ENCODE measurements around the gene NLRP11.

The NLRP11 gene

GRCh38 chr19:55831846-55832245 lies at the start of gene NLRP11:
NLRP11 (minus strand) TSS chr19:55831999; CDS start chr19:55818174, 13,825 bp downstream.
- no peak for DNase-seq

DNA sequence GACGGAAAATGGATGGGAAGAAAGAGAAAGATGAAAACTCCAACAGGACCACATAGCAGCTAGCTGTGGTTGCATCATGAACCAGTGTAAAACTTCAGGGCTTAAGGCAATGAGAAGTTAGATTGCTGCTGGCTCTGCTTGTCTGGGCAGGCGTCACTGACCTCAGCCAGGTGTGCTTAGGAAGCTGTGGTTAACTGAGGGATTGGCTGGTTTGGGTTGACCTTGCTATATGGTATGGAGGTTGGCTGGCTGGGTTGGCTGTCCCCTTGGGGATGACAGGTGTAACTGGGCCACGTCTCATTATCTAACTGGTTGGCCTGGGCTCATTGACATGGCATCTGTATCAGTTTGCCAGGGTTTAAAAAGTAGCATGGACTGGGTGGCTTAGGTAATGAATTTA lies 45.4 kb upstream of the NLRP11 start:
- DNase-seq: no peak

DNA sequence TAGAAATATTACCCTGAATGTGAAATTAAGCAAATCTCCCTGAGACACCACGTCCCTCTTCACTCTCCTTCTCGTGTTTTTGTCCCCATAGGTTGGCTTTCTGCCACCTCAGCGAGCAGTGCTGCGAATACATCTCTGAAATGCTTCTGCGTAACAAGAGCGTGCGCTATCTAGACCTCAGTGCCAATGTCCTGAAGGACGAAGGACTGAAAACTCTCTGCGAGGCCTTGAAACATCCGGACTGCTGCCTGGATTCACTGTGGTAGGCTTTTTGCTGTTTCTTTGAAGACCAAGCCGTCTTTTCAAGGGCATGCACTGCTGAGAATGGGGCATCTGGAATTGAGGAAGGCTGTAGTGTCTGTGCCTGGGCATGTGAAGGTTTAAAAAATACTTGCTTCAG lies 38.9 kb upstream of the NLRP11 start:
- DNase-seq: no peak

DNA sequence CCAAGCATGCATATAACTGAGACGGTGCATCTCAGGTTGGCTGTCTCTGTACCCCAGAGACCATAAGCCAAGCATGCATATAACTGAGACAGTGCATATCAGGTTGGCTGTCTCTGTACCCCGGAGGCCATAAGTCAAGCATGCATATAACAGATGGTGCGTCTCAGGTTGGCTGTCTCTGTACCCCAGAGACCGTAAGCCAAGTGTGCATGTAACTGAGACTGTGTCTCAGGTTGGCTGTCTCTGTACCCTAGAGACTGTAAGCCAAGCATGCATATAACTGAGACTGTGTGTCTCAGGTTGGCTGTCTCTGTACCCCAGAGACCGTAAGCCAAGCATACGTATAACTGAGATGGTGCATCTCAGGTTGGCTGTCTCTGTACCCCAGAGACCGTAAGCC lies 35.3 kb upstream of the NLRP11 start:
- no peak for DNase-seq

DNA sequence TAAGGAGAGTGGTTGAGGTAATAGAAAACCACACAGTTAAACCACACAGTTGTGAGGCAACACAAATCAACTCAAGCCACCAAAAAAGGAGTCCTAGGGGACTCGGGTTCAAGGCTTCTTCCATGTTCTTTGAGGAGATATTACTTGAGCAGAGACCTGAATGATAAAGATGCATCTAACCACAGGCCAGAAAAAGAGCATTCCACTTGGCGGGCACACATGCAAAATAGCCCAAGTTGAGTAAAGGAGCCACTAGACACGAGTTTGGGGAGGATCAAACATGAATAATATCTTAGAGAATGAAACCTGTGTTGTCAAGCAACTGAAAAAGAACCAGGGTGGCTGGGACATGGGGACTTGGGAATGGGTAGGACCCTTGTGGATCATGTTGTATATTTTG lies 34.7 kb upstream of the NLRP11 start:
- no peak for DNase-seq

DNA sequence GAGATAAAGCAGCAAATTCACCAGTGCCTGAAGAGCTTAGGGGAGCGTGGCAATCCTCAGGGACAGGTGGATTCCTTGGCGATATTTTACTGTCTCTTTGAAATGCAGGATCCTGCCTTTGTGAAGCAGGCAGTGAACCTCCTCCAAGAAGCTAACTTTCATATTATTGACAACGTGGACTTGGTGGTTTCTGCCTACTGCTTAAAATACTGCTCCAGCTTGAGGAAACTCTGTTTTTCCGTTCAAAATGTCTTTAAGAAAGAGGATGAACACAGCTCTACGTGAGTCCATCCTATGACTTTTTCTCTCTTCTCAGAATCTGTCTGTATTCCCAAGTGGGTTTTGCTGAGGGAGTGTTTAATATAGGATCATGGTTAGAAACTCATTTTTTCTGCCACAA lies 27.2 kb upstream of the NLRP11 start:
- no peak for DNase-seq

GRCh38 chr19:55858401-55858800 lies 26.6 kb upstream of the NLRP11 start:
- DNase-seq: no peak

GRCh38 chr19:55857974-55858373 lies 26.2 kb upstream of the NLRP11 start:
- no peak for DNase-seq

DNA sequence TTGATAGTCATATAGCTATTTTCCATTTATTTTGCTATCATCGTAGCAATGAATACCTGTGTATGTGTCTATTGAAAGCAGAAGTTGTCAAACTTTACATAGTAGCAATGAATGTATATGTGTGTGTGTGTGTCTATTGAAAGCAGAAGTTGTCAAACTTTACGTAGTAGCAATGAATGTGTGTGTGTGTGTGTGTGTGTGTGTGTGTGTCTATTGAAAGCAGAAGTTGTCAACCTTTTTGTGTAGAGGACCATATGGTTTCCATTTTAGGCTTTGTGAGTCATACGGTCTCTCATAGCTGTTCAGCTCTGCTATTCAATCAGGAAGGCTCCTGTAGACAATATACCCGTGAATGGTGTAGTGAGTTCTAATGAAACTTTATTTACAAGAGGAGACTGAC lies 25.4 kb upstream of the NLRP11 start:
- peak in 2 of 56 donors; percentile 1 to 14 for DNase-seq

GRCh38 chr19:55855160-55855559 lies 23.4 kb upstream of the NLRP11 start:
- peak in 2 of 56 donors; percentile 1 for DNase-seq

DNA sequence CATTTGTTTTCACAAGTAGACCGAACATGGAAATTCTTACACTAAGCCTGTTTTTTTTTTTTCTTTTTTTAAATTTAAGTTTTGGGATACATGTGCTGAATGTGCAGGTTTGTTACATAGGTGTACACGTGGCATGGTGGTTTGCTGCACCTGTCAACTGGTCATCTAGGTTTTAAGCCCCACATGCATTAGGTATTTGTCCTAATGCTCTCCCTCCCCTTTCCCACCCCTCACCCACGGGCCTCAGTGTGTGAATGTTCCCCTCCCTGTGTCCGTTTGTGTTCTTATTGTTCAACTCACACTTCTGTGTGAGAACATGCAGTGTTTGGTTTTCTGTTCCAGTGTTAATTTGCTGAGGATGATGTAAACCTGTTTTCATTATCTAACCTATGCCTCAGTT lies 7.1 kb upstream of the NLRP11 start:
- DNase-seq: no peak

GRCh38 chr19:55838251-55838650 lies 6.5 kb upstream of the NLRP11 start:
- no peak for DNase-seq

- DNase-seq: no peak
Measured at GRCh38 chr19:55836340-55836739, 4.5 kb upstream of the NLRP11 start, which contains the start of gene NLRP4. NLRP4 (plus strand) TSS chr19:55836540; CDS start chr19:55852081, 15,541 bp downstream.

- no peak for DNase-seq
Measured at GRCh38 chr19:55832676-55833075, 877 bp upstream of the NLRP11 start.

DNA sequence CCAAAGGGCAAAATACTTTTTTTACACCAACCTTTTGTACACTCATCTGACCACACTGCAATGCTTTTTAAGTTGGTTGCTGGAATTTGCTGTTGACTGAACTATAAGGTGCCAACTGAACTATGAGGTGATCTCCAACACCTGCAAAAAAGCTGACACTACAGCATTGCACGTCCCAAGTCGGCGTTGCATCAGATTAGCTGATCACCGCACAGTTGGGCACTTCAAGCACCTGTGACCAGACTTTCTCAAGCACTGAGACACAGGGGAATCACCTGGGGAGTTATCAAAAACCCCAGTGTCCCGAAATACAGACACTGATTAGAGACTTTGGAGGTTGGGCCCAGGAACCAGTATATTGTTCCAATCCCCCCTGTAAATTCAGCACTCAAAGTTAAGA lies 1.1 kb downstream of the NLRP11 start:
- DNase-seq: no peak

GRCh38 chr19:55820037-55820436 lies 11.8 kb downstream of the NLRP11 start:
- DNase-seq: no peak

- no peak for DNase-seq
Measured at GRCh38 chr19:55813906-55814305, 17.9 kb downstream of the NLRP11 start.

GRCh38 chr19:55812449-55812848 lies 19.4 kb downstream of the NLRP11 start:
- no peak for DNase-seq

DNA sequence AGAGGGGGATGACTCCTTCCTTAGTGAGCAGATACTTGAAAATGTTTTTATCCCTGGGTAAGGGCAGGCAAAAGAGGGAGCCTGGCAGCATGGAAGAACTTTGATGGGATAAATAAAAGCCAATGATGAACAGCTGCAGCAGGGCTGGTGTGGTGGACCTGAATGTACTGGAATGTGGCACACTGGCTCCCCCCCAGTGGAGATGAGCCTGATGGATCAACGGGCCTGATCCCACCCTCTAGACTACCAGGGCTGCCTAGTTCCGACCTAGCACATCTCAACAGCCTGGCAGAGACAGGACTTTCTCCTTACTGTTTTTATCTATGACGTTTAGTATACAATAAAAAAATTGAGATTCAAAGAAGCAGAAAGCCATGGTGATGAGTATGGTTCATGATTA lies 20.5 kb downstream of the NLRP11 start:
- no peak for DNase-seq

DNA sequence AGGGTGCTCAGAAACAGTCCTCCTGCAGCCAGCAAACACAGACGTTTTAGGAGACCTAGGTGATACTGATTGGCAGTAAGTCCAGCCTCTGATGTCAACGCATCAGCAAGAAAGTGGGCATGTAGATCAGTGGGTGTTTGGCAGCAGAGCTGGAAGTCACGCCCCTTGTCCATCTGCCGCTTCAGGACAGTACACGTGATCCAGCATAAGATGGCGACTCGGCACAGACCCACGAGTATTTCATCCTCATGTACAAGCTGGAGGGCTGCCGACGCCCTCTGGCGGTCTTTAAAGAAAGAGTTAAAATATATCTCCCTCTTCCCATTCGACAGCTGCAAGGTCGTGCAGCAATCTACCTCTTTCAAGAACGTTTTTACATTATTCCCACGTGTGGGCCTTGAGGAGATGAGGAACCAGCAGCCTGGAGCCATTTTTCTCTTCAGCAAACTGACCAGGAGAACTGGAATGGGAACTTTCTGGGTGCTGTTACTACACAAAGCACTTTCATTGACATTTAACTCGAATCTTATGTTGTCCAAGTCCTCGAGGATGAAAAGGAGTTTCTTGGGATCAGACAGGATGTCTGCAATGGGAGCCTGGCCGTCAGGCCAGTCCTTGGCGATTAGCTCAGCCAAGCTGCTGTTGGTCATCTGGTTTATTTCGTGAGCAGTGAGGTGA lies 22.3 kb downstream of the NLRP11 start:
- peak in 7 of 56 donors; percentile 1 to 35 (median 2) for DNase-seq

- no peak for DNase-seq
Measured at GRCh38 chr19:55802281-55802680, 29.5 kb downstream of the NLRP11 start.

GRCh38 chr19:55801416-55801815 lies 30.4 kb downstream of the NLRP11 start:
- DNase-seq: no peak

DNA sequence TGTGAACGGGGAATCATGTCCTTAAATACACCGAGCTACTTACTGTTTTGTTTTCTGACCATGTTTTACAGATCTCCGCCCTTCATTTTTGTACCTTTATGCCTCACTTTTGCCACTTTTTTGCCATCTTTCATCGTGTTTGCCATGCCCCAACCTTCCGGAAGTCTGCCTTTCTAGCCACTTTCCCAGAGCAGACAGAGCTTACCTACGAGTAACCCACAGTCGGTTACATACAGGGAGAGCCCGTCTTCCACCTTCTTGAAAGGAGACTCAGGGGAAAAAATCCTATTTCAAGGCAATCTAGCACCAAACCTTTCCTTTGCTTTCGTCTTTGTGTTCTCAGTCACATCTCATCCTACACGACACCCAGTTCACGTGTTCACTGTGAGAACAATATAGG lies 36.8 kb downstream of the NLRP11 start:
- no peak for DNase-seq

DNA sequence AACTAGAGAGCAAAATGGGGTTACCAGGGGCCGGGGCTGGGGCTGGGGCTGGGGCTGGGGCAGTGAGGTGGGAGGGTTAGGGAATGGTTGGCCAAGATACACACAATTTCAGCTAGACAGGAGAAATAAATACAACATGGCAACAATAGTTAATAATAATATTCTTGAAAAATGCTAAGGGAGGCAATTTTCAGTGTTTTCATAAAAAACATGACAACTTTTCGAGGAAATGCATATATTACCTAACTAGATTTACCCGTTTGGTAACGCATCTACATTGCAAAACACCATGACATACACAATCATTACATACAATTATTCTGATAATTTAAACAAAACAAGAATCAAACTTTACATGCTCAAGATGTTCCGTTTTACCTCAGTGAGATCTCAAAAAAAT lies 50.7 kb downstream of the NLRP11 start:
- no peak for DNase-seq
